ENCODE data around the gene ERVV-1. TPM values are rescaled to one million over a fixed set of nuclear protein-coding genes. Genes with fewer than 3 reads are reported as not detected.

Gene ERVV-1
- polyA plus RNA-seq, 1 experiment = not detected

GRCh38 chr19:53007200-53007599, 6.5 kb upstream of the ERVV-1 start:
- DNase-seq (ENCODE audit: low read depth, low spot score) = no peak
- no peak for TF ChIP-seq CTCF (IDR thresholded peaks at IDR 0.05; ENCODE audit: low read depth, low read length)
- Histone ChIP-seq H3K27me3 (ENCODE audit: control insufficient read depth, insufficient read depth, low read length) (no peaks in the 10 kb centered on the region), H3K4me3 (ENCODE audit: low read depth, low read length) (no peak overlapping the region), H3K9me3 (ENCODE audit: control insufficient read depth, insufficient read depth, low read length) (peaks cover 67% of the 10 kb centered on the region), H3K27ac (ENCODE audit: low read depth, low read length) (no peak overlapping the region)
- POLR2A ChIA-PET = no interaction called here
- CTCF ChIA-PET = no interaction called here

DNA sequence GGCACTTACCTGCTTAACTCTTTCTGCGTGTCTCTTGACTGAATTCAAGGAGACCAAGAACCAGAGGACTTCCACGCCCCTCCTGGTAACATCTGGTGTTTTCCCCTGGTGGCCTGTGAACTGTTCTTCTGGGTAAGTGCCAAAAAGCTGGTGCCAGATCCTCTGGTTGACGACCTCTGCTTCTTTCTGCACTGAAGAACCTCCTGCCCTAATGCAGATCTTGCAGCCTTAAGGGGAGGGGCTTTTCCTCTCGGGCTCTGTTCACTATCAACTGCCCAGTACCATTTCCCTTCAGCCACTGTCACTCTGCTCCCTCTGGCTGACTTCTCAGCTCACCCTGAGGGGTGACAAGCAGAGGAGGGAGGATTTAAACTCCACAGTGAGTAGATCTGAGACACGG, 6.1 kb upstream of the ERVV-1 start:
- TF ChIP-seq CTCF (IDR thresholded peaks at IDR 0.05; ENCODE audit: low read depth, low read length) = no peak
- no peak overlapping the region for H3K4me3 ChIP-seq (ENCODE audit: low read depth, low read length)
- H3K27me3 ChIP-seq (ENCODE audit: control insufficient read depth, insufficient read depth, low read length) = no peaks in the 10 kb centered on the region
- CTCF ChIA-PET = no interaction called here
- H3K27ac ChIP-seq (ENCODE audit: low read depth, low read length) = no peak overlapping the region
- no peak for DNase-seq (ENCODE audit: low read depth, low spot score)
- peaks cover 71% of the 10 kb centered on the region for H3K9me3 ChIP-seq (ENCODE audit: control insufficient read depth, insufficient read depth, low read length)
- POLR2A ChIA-PET = no interaction called here

GRCh38 chr19:53008061-53008778, 5.5 kb upstream of the ERVV-1 start:
- Histone ChIP-seq H3K9me3 (ENCODE audit: control insufficient read depth, insufficient read depth, low read length) (peaks cover 70% of the 10 kb centered on the region), H3K27ac (ENCODE audit: low read depth, low read length) (no peak overlapping the region), H3K4me3 (ENCODE audit: low read depth, low read length) (no peak overlapping the region), H3K27me3 (ENCODE audit: control insufficient read depth, insufficient read depth, low read length) (no peaks in the 10 kb centered on the region)
- CTCF ChIA-PET = no interaction called here
- no peak for TF ChIP-seq CTCF (IDR thresholded peaks at IDR 0.05; ENCODE audit: low read depth, low read length)
- POLR2A ChIA-PET = no interaction called here
- no peak for DNase-seq (ENCODE audit: low read depth, low spot score)

DNA sequence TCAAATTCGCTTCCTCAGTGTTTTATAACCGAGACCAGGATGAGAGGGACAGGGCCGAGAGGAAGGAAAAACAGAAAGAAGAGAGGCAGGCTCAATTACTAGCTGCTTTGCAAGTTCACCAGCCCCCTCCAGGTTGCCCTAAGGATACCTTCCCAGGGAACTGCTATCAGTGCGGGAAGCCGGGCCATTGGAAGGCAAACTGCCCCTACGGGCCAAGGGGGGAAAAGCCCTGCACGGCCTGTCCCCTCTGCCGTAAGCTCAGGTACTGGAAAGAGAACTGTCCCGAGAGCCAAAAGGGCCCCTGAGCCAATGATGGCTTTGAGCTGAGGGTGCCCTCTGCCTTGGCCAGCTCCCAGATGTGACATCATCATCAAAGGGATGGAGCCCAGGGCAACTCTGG, 3.2 kb upstream of the ERVV-1 start:
- peaks cover 53% of the 10 kb centered on the region for H3K9me3 ChIP-seq (ENCODE audit: control insufficient read depth, insufficient read depth, low read length)

DNA sequence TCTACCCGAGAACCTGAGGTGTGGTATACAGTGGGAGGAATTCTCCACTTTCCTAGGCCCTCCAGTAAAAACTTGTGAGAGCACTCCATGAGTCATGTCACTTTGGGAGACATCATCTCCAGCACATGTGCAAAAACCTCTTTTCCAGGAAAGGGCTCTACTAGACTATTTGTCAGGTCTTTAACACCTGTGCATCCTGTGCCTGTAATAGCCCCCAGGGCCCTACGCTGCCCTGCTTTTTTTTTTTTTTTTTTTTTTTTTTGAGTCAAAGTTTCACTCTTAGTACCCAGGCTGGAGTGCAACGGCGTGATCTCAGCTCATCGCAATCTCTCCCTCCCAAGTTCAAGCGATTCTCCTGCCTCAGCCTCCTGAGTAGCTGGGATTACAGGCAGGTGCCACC, 1.7 kb upstream of the ERVV-1 start:
- DNase-seq (ENCODE audit: low read depth, low spot score) = no peak
- H3K27me3 ChIP-seq (ENCODE audit: control insufficient read depth, insufficient read depth, low read length) = no peaks in the 10 kb centered on the region
- H3K4me3 ChIP-seq (ENCODE audit: low read depth, low read length) = no peak overlapping the region
- no peak overlapping the region for H3K27ac ChIP-seq (ENCODE audit: low read depth, low read length)
- H3K9me3 ChIP-seq (ENCODE audit: control insufficient read depth, insufficient read depth, low read length) = peaks cover 60% of the 10 kb centered on the region
- POLR2A ChIA-PET = no interaction called here
- TF ChIP-seq CTCF (IDR thresholded peaks at IDR 0.05; ENCODE audit: low read depth, low read length) = no peak
- CTCF ChIA-PET = no interaction called here

More for the DNA sequence above, 3.2 kb upstream of the ERVV-1 start:
- no peak for TF ChIP-seq CTCF (IDR thresholded peaks at IDR 0.05; ENCODE audit: low read depth, low read length)
- POLR2A ChIA-PET = no interaction called here
- no peak overlapping the region for H3K27ac ChIP-seq (ENCODE audit: low read depth, low read length)
- CTCF ChIA-PET = no interaction called here
- DNase-seq (ENCODE audit: low read depth, low spot score) = no peak
- no peak overlapping the region for H3K4me3 ChIP-seq (ENCODE audit: low read depth, low read length)
- no peaks in the 10 kb centered on the region for H3K27me3 ChIP-seq (ENCODE audit: control insufficient read depth, insufficient read depth, low read length)

All from AG04450 (cell line).